Adrenal gland (tissue), 12 donors: ENCODE data around the gene MSRB2. TPM values are rescaled to one million over a fixed set of nuclear protein-coding genes. Genes with fewer than 3 reads are reported as not detected.

Source experiments
- DNase-seq, 7 donors: peaks; one replicate each; pipeline ENCODE4 v3.0.0-alpha.2; 2019 to 2020
- H3K27ac ChIP-seq, 5 donors: fragments of 200-600 bp; sonication (generic) in 4 of 5; 1 replicate in 3 of 5; 2 replicates in 2 of 5; pipeline versions ENCODE4 v1.5.1 to v1.8.0; 2016 to 2020; ENCODE audit warnings: mild to moderate bottlenecking in 1 of 5
- H3K27me3 ChIP-seq: fragments of 200-600 bp; 2 replicates; pipeline ENCODE4 v1.8.0; 2021
- H3K36me3 ChIP-seq, 2 donors: fragments of 200-600 bp; replicated peaks in 1 of 2; 1 replicate in 1 of 2; 2 replicates in 1 of 2; pipeline versions ENCODE4 v1.5.1 to v1.8.0; 2018 to 2022
- H3K4me1 ChIP-seq, 2 donors: fragments of 200-600 bp; replicated peaks in 1 of 2; 1 replicate in 1 of 2; 2 replicates in 1 of 2; pipeline versions ENCODE4 v1.5.1 to v1.8.0; 2018 to 2021
- H3K4me3 ChIP-seq, 4 donors: fragments of 200-600 bp; sonication (generic) in 3 of 4; one replicate each; pipeline ENCODE4 v1.5.1; 2016 to 2018
- H3K9me3 ChIP-seq, 3 donors: fragments of 200-600 bp; sonication (generic) in 1 of 3; replicated peaks in 1 of 3; 1 replicate in 2 of 3; 2 replicates in 1 of 3; pipeline versions ENCODE4 v1.5.1 to v1.8.0; 2016 to 2021
- POLR2A ChIP-seq, 2 donors: fragments of 450-650 bp; IDR thresholded peaks; one replicate each; pipeline ENCODE4 v1.6.1; 2017; ENCODE audit warnings: antibody characterized with exemption in 2 of 2, mild to moderate bottlenecking in 2 of 2, moderate library complexity in 1 of 2
- WGBS, 4 donors: extraction: QIAGEN DNeasy Blood & Tissue Kit in 2 of 4; methylation state at CpG; one replicate each; pipeline versions ENCODE4 v1.1.5 to v1.1.7; 2013 to 2017; 5-methylcytosine and 5-hydroxymethylcytosine counted together
- intact Hi-C, 2 donors: fragments of 100-400 bp; cut with DNase I; formaldehyde crosslinking; loops; one replicate each; pipeline versions ENCODE4 v1.14.1 to v1.15.0; 2022 to 2023
- polyA plus RNA-seq, 3 donors: library from polyadenylated mRNA; stranded (reverse); fragments of 200-250 nt in 2 of 3; fragments of 350-450 nt in 1 of 3; fragmentation: Illumina TruSeq in 1 of 3; extraction: RNeasy Lipid Tissue Mini Kit (QIAGEN cat#74804) in 1 of 3; gene quantifications; one replicate each; pipeline ENCODE4 v1.2.3, GENCODE V29; 2013 to 2014
- total RNA-seq, 9 donors: library from RNA; depleted of rRNA in 4 of 9; stranded (reverse); fragments of >200 nt in 4 of 9; fragments of 120-200 nt in 1 of 9; fragmentation: NEBNext Ultra II Directional in 1 of 9; extraction: Animal tissue kit (Norgen Biotek cat#: 25700) in 1 of 9; gene quantifications; one replicate each; pipeline versions ENCODE4 v1.1.0 to v1.2.4, GENCODE V29; 2013 to 2023
- TF ChIP-seq, protein P1 (sequence below), 6 experiments: fragments of 450-650 bp in 4 of 6; fragments of 200-600 bp in 2 of 6; sonication (generic) in 1 of 6; IDR thresholded peaks; 1 replicate in 5 of 6; 2 replicates in 1 of 6; pipeline versions ENCODE4 v1.5.1 to v1.8.0; 2016 to 2021; ENCODE audit warnings: antibody characterized with exemption in 6 of 6, mild to moderate bottlenecking in 2 of 6, moderate library complexity in 1 of 6
- donor health status: healthy with polysubstance abuse.
- donor health status: Bipolar disorder and iron deficiency.
- donor health status: DM: yes; HTN: yes; CAD: no.
- donor health status: DM: no; HTN: no; CAD: no.
- donor health status: DM: no; HTN: no; CAD: no.
- donor health status: DM: yes; HTN: yes; CAD: no.

MSRB2 gene
- total and polyA plus RNA-seq, 12 donors, result 17.1 to 78.8 (median 48.5) TPM

DNA sequence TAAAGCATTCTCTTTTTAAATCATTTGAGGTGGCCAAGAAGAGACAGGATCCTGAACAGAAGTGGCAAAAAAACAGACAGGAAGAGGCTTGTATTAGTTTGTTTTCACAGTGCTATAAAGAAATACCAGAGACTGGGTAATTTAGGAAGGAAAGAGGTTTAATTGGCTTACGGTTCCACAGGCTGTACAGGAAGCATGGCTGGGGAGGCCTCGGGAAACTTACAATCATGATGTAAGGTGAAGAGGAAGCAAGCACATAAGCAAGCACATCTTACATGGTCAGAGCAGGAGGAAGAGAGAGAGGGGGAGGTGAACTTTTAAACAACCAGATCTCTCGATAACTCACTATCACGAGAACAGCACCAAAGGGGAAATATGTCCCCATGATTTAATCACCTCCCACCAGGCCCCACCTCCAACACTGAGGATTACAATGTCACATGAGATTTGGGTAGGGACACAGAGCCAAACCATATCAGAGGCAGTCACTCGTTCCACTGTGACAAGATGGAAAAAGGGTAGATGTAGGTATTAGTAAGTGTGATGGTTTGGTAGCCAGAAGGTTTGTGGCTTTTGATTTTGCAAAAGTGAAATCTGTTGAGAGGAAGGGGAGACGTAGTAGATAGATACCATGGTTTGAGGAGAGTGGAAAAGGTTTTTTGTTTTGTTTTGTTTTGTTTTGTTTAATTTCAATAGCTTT is 5.1 kb downstream of the MSRB2 start:
- no peak overlapping the region for H3K4me3 ChIP-seq
- DNase-seq, result no peak
- WGBS, 4 donors, result 79 to 86% (median 81%) methylated on average over 6 of the region's 6 CpGs
- no peak overlapping the region for H3K27ac ChIP-seq
- no peaks in the 10 kb centered on the region for H3K27me3 ChIP-seq
- peaks cover 0 to 35% of the 10 kb centered on the region in 2 donors for H3K4me1 ChIP-seq
- TF ChIP-seq, protein P1, sequence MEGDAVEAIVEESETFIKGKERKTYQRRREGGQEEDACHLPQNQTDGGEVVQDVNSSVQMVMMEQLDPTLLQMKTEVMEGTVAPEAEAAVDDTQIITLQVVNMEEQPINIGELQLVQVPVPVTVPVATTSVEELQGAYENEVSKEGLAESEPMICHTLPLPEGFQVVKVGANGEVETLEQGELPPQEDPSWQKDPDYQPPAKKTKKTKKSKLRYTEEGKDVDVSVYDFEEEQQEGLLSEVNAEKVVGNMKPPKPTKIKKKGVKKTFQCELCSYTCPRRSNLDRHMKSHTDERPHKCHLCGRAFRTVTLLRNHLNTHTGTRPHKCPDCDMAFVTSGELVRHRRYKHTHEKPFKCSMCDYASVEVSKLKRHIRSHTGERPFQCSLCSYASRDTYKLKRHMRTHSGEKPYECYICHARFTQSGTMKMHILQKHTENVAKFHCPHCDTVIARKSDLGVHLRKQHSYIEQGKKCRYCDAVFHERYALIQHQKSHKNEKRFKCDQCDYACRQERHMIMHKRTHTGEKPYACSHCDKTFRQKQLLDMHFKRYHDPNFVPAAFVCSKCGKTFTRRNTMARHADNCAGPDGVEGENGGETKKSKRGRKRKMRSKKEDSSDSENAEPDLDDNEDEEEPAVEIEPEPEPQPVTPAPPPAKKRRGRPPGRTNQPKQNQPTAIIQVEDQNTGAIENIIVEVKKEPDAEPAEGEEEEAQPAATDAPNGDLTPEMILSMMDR (IDR thresholded peaks at IDR 0.05), result no peak
- no peak for TF ChIP-seq POLR2A (IDR thresholded peaks at IDR 0.05)
- intact Hi-C loops, result no loop called here
- peaks cover 0 to 12% of the 10 kb centered on the region in 2 donors for H3K36me3 ChIP-seq
- H3K9me3 ChIP-seq, result no peaks in the 10 kb centered on the region

DNA sequence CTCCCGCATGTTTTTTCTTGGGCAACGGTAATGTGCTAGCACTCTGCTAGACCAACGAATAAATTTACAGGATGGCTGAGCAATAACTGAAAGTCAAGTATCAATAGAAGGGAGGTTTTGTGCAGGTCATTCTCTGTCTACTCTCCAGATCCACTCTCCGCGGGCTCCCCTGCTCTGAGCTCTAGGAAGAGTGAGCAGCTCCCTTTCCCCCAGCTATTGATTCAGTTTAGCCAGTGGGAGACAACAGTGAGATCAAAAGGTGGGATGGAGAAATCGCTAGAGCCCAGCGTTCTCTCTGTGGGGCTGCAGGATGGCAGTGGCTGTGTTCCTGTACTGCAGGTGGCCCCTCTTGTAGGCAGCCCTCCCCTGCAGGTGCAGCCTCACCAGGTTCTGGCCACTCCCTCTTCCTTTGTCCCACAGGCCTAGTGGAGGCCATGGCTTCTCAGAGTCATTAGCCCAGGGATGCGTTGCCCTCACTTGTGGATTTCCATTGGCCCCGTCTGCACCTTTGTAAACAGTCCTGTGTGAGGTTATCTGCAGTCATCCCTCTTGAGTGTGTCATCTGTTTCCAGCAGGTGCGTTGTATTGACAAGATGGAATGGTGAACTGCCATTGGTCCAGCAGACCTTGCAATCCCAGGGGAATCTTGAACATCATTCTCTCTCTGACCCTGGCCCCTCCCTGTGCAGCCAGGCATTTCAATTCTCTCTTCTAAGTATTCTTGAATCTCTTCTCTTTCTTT is 11.1 kb downstream of the MSRB2 start:
- DNase-seq, result no peak
- Histone ChIP-seq H3K27me3 (no peaks in the 10 kb centered on the region), H3K36me3 (peaks cover 0 to 42% of the 10 kb centered on the region in 2 donors), H3K4me1 (no peaks in the 10 kb centered on the region), H3K4me3 (no peak overlapping the region), H3K9me3 (no peaks in the 10 kb centered on the region), H3K27ac (no peak overlapping the region)
- intact Hi-C loops, result no loop called here
- WGBS, 4 donors, result 88 to 95% (median 93%) methylated on average over 10 of the region's 10 CpGs
- TF ChIP-seq, protein P1 (IDR thresholded peaks at IDR 0.05), result no peak
- TF ChIP-seq POLR2A (IDR thresholded peaks at IDR 0.05), result no peak

DNA sequence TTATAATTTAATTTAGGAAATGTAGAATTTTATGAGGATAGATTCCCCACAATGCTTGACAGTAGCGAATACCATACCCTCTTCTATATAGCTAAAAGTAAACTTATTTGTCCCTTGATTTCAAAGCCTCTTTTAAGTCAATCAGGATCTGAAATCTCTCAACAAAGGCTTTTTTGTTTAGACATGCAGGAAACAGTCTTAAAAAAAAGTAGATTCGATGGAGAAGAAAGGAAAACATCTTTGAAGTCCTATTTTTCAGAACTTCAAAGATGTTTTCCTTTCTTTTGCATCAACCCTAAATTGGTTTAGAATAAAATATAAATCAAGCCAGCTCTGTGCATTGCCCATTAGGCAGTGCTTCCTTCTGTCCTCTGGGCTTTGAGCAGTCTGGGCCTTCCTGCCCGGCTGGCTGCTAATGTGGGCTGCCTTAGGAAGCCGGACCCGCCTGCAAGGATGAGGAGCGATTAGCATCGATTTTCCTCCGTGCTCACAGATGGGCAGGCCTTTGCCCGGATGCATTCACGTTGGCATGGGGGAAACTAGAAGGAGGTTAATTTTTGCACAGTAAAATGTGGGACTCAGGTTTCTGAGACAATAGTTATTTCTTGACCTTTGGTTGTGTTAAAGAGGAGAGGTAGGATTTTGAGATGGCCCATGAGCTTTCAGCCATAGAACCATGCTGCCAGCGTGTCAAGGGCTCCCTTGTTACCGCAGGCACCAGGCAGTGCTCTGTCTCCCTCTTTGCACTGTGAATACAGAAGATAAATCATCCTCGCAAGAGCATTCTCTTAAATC is 15.5 kb downstream of the MSRB2 start:
- H3K4me1 ChIP-seq, result no peaks in the 10 kb centered on the region
- no peaks in the 10 kb centered on the region for H3K27me3 ChIP-seq
- intact Hi-C loops, result no loop called here
- no peak for DNase-seq
- 85 to 90% (median 88%) methylated on average over 10 to 13 of the region's 13 CpGs for WGBS, 4 donors
- H3K4me3 ChIP-seq, result no peak overlapping the region
- no peaks in the 10 kb centered on the region for H3K9me3 ChIP-seq
- H3K36me3 ChIP-seq, result peaks cover 0 to 53% of the 10 kb centered on the region in 2 donors
- no peak overlapping the region for H3K27ac ChIP-seq
- TF ChIP-seq, protein P1 (IDR thresholded peaks at IDR 0.05), result no peak
- TF ChIP-seq POLR2A (IDR thresholded peaks at IDR 0.05), result no peak
